ENCODE data around the gene FERMT3.

The FERMT3 gene

GRCh38 chr11:64255135-64256128, 48.9 kb downstream of the FERMT3 start:
- TF ChIP-seq CTCF (IDR thresholded peaks at IDR 0.05; ENCODE audit: insufficient read depth, low read depth, low read length, missing control alignments): no peak
- no peak overlapping the region for H3K4me3 ChIP-seq (ENCODE audit: low read length)
- no peak for DNase-seq (ENCODE audit: low read depth)

GRCh38 chr11:64256300-64256699, 49.8 kb downstream of the FERMT3 start:
- no peak for TF ChIP-seq CTCF (IDR thresholded peaks at IDR 0.05; ENCODE audit: insufficient read depth, low read depth, low read length, missing control alignments)
- H3K4me3 ChIP-seq (ENCODE audit: low read length): no peak overlapping the region
- no peak for DNase-seq (ENCODE audit: low read depth)

GRCh38 chr11:64258356-64258755, 51.8 kb downstream of the FERMT3 start:
- DNase-seq (ENCODE audit: low read depth): no peak
- no peak overlapping the region for H3K4me3 ChIP-seq (ENCODE audit: low read length)
- no peak for TF ChIP-seq CTCF (IDR thresholded peaks at IDR 0.05; ENCODE audit: insufficient read depth, low read depth, low read length, missing control alignments)

GRCh38 chr11:64258946-64259532, 52.5 kb downstream of the FERMT3 start:
- no peak overlapping the region for H3K4me3 ChIP-seq (ENCODE audit: low read length)
- no peak for DNase-seq (ENCODE audit: low read depth)
- TF ChIP-seq CTCF (IDR thresholded peaks at IDR 0.05; ENCODE audit: insufficient read depth, low read depth, low read length, missing control alignments): no peak

- TF ChIP-seq CTCF (IDR thresholded peaks at IDR 0.05; ENCODE audit: insufficient read depth, low read depth, low read length, missing control alignments): no peak
- no peak overlapping the region for H3K4me3 ChIP-seq (ENCODE audit: low read length)
- no peak for DNase-seq (ENCODE audit: low read depth)
Observed at GRCh38 chr11:64259533-64260067, 53.1 kb downstream of the FERMT3 start.

GRCh38 chr11:64260147-64260708, 53.7 kb downstream of the FERMT3 start:
- no peak for TF ChIP-seq CTCF (IDR thresholded peaks at IDR 0.05; ENCODE audit: insufficient read depth, low read depth, low read length, missing control alignments)
- no peak for DNase-seq (ENCODE audit: low read depth)
- no peak overlapping the region for H3K4me3 ChIP-seq (ENCODE audit: low read length)
